Measurements from ENCODE around the gene DHX35.

DNA sequence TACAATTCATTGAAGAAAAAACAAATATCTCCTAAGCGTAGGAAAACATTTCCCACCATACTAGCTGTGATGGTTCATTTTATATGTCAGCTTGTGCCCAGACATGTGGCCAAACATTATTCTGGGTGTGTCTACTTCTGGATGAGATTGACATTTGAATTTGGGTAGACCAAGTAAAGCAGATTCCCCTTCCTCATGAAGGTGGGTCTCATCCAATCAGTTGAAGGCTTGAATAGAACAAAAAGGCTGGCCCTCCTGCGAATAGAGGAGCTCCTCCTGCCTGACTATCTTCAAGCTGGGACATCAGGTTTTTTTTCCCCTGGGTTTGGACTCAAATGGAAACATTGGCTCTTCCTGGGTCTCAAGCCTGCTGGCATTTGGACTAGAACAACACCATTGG is 113.6 kb downstream of the DHX35 start:
- TF ChIP-seq, protein P1, sequence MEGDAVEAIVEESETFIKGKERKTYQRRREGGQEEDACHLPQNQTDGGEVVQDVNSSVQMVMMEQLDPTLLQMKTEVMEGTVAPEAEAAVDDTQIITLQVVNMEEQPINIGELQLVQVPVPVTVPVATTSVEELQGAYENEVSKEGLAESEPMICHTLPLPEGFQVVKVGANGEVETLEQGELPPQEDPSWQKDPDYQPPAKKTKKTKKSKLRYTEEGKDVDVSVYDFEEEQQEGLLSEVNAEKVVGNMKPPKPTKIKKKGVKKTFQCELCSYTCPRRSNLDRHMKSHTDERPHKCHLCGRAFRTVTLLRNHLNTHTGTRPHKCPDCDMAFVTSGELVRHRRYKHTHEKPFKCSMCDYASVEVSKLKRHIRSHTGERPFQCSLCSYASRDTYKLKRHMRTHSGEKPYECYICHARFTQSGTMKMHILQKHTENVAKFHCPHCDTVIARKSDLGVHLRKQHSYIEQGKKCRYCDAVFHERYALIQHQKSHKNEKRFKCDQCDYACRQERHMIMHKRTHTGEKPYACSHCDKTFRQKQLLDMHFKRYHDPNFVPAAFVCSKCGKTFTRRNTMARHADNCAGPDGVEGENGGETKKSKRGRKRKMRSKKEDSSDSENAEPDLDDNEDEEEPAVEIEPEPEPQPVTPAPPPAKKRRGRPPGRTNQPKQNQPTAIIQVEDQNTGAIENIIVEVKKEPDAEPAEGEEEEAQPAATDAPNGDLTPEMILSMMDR (IDR thresholded peaks at IDR 0.05; ENCODE audit: low read depth, low read length, poor library complexity, severe bottlenecking) = no peak
- no peak for TF ChIP-seq EZH2phosphoT487 (IDR thresholded peaks at IDR 0.05; ENCODE audit: borderline replicate concordance, low read length)

Data from DOHH2 (cell line).